Fibroblast of mammary gland (primary cell): Measurements from ENCODE around the gene TLCD1.

Source experiments
- DNase-seq: peaks from one replicate; pipeline ENCODE4 v3.0.0-alpha.2; 2010; ENCODE audit warnings: low read depth
- H3K4me3 ChIP-seq: 2 replicates; pipeline ENCODE4 v1.5.1; 2011; ENCODE audit warnings: low read depth, mild to moderate bottlenecking, low read length, moderate library complexity; ENCODE audit not compliant: control insufficient read depth
- TF ChIP-seq, protein P1 (sequence below): conservative IDR thresholded peaks from 2 replicates; pipeline ENCODE4 v1.5.1; 2011; ENCODE audit warnings: low read depth, low read length, inconsistent platforms; ENCODE audit not compliant: control insufficient read depth, insufficient read depth

The TLCD1 gene, protein sequence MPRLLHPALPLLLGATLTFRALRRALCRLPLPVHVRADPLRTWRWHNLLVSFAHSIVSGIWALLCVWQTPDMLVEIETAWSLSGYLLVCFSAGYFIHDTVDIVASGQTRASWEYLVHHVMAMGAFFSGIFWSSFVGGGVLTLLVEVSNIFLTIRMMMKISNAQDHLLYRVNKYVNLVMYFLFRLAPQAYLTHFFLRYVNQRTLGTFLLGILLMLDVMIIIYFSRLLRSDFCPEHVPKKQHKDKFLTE

DNA sequence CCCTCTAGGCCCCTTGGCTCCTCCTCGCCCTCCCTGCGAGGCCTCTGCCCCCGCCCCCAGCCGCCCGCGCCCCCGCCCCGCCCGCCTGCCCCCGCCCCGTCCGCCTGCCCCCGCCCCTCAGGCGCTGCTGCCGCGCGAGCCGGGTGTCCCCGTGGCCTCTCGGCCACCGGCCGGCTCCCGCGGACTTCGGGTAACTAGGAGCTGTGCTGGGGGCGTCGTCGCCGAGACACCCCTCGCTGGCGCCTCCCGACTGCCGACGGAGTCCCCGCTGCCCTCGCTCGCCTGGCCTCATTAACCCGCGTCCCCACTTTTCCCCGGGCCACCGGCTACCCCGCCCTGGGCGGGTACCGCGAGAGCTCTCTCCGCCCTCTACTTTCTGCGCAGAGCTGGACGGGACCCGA is at the start of gene TLCD1:
TSS of gene TLCD1 (minus strand) at position 8 of the 401 bp plus-strand sequence. CDS start 136 bp downstream, outside the sequence.
- DNase-seq = no peak
- TF ChIP-seq, protein P1, sequence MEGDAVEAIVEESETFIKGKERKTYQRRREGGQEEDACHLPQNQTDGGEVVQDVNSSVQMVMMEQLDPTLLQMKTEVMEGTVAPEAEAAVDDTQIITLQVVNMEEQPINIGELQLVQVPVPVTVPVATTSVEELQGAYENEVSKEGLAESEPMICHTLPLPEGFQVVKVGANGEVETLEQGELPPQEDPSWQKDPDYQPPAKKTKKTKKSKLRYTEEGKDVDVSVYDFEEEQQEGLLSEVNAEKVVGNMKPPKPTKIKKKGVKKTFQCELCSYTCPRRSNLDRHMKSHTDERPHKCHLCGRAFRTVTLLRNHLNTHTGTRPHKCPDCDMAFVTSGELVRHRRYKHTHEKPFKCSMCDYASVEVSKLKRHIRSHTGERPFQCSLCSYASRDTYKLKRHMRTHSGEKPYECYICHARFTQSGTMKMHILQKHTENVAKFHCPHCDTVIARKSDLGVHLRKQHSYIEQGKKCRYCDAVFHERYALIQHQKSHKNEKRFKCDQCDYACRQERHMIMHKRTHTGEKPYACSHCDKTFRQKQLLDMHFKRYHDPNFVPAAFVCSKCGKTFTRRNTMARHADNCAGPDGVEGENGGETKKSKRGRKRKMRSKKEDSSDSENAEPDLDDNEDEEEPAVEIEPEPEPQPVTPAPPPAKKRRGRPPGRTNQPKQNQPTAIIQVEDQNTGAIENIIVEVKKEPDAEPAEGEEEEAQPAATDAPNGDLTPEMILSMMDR = no peak
- peak within 1 kb of the TSS; percentile 73 for H3K4me3 ChIP-seq

DNA sequence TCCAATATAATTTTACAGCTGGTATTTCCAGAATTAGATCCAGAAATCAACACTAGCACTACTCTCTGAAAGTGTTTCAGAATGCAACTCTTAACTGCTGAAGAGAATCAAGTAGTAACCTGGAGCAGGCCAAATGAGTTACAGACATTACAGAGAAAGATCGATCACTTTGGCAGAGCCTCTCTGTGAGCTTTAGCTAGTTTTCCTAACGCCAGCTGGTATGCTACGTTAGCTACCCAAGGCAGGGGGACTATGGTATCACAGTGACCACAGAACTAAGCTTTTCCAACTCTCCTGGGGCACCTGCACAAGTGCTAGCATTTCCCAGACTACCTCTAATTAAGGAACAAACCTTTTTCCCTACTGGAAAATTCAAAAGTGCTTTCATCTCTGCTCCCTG is 48.2 kb upstream of the TLCD1 start:
- TF ChIP-seq, protein P1 = no peak
- no peak for DNase-seq
- H3K4me3 ChIP-seq = no peak overlapping the region

DNA sequence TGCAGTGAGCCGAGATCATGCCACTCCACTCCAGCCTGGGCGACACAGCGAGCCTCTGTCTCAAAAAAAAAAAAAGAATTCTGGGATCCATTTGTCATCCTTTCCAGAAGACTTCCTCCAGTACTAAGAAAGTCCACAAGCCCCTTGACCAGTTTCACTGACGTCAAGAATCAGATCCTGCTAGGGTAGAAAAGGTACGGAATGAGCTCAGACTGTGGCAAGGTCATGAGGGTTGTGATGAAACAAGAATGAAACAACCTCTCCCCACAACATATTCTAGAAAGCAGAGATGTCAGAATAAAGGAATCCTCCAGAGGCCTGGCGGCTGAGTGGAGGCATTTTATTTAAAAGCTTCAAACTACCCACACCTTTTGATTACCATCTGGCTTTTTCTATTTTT is 47.7 kb upstream of the TLCD1 start:
- TF ChIP-seq, protein P1 = no peak

DNA sequence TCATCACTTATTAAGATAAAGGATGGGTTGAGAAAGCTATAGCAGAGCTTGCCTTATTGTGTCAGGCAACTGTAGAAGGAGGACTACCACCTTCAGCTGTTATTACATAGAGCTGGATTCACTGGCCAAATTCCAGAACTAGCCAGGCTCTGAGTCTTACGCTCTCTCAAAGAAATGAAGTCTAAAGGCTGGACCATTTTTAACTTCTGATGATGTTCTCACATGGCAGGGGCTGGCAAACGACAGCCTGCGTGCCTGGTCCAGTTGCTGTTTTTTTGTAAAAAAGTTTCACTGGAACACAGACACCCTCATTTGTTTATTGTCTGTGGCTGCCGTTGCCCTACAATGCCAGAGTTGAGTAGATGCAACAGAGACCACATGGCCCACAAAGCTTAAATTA is 39.0 kb upstream of the TLCD1 start:
- TF ChIP-seq, protein P1 = no peak
- no peak for DNase-seq
- H3K4me3 ChIP-seq = no peak overlapping the region

More for the DNA sequence above, 47.7 kb upstream of the TLCD1 start:
- DNase-seq = peak; percentile 10
- no peak overlapping the region for H3K4me3 ChIP-seq

DNA sequence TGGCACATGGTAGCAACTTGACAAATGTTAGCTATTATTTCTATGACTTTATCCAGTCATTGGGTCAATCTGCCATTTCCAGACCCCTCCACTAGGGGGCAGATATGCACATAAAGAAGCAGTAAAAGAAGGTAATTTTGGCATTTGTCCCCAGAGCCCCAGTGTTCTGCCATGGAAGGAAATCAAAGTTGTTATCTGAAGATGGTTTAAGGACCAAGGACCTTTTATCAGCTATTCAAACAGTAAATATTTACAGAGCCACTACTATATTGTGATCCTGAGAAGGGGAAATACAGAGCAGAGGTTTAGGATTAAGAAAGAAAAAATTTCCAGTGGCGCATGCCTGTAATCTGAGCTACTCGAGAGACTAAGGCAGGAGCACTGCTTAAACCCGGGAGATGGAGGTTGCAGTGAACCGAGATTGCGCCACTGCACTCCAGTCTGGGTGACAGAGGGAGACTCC is 37.8 kb upstream of the TLCD1 start:
- TF ChIP-seq, protein P1 = peak; percentile 81
- no peak overlapping the region for H3K4me3 ChIP-seq
- peak; percentile 83 for DNase-seq

DNA sequence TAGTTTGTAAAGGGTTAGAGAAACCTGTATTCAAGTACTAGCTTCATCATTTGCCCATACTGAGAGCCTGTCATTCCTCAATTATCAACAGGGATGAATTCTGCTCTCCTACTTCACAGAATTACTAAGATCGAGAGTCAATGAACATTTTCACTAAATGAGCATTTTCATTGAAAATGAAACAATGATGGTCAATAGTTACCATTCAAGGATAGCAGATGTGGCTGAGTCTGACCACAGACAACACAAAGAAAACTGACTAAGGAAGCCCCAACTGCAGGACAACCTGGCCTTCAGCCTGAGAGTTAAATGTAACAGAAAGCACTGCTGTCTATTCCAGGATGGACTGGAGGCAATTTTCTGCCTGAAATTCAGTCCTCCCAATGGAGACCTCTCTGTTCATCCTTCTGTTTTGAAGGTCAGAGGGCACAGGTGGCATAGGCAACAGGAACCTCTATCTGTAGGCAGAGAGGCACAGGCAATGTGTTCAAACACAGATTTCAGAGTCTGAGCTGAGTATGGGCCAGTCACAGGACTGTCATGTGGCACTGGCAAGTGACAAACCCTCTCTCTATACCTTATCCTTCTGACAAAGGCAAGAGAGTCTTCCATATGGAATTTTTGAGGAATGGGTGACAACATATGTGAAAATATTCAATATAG is 37.2 kb upstream of the TLCD1 start:
- DNase-seq = no peak
- H3K4me3 ChIP-seq = no peak overlapping the region
- TF ChIP-seq, protein P1 = no peak
